Suprapubic skin (tissue), 4 donors: ENCODE data around the gene SLC25A2. TPM values are rescaled to one million over a fixed set of nuclear protein-coding genes. Genes with fewer than 3 reads are reported as not detected.

Source experiments
- DNase-seq, 2 donors: peaks; one replicate each; pipeline ENCODE4 v3.0.0-alpha.2; 2019; ENCODE audit warnings: low spot score in 2 of 2
- H3K27ac ChIP-seq: fragments of 200-600 bp; sonication (generic); one replicate; pipeline ENCODE4 v1.5.1; 2019
- H3K27me3 ChIP-seq: fragments of 200-600 bp; sonication (generic); one replicate; pipeline ENCODE4 v1.5.1; 2019
- H3K36me3 ChIP-seq: fragments of 200-600 bp; sonication (generic); one replicate; pipeline ENCODE4 v1.5.1; 2019
- H3K4me1 ChIP-seq: fragments of 200-600 bp; sonication (generic); one replicate; pipeline ENCODE4 v1.5.1; 2019
- H3K4me3 ChIP-seq: fragments of 200-600 bp; sonication (generic); one replicate; pipeline ENCODE4 v1.5.1; 2019; ENCODE audit warnings: mild to moderate bottlenecking
- H3K9me3 ChIP-seq: fragments of 200-600 bp; sonication (generic); one replicate; pipeline ENCODE4 v1.5.1; 2019
- CTCF ChIP-seq, 2 donors: fragments of 200-600 bp in 1 of 2; fragments of 450-650 bp in 1 of 2; sonication (generic) in 1 of 2; IDR thresholded peaks; one replicate each; pipeline ENCODE4 v1.5.1; 2016 to 2019; ENCODE audit warnings: antibody characterized with exemption in 2 of 2, mild to moderate bottlenecking in 1 of 2, moderate library complexity in 1 of 2
- EP300 ChIP-seq: sonication (generic); formaldehyde crosslinking; IDR thresholded peaks from one replicate; pipeline ENCODE4 v1.6.1; 2017; ENCODE audit warnings: antibody characterized with exemption
- POLR2A ChIP-seq, 2 donors: fragments of 450-650 bp; IDR thresholded peaks; one replicate each; pipeline ENCODE4 v1.6.1; 2017; ENCODE audit warnings: antibody characterized with exemption in 2 of 2, mild to moderate bottlenecking in 2 of 2, moderate library complexity in 2 of 2
- POLR2AphosphoS5 ChIP-seq, 3 donors: sonication (generic); formaldehyde crosslinking; IDR thresholded peaks; one replicate each; pipeline ENCODE4 v1.6.1; 2017; ENCODE audit warnings: antibody characterized with exemption in 3 of 3
- WGBS: methylation state at CpG from one replicate; pipeline ENCODE4 v1.1.5; 2018; 5-methylcytosine and 5-hydroxymethylcytosine counted together
- total RNA-seq, 4 donors: library from RNA; depleted of rRNA; stranded (reverse); fragments of >200 nt; gene quantifications; one replicate each; pipeline ENCODE4 v1.1.0, GENCODE V29; 2016

SLC25A2 gene
- total RNA-seq, 4 donors from 2014 or later: 0.57 to 4.5 (median 0.99) TPM

GRCh38 chr5:141330299-141331080 is 26.6 kb upstream of the SLC25A2 start, which contains the start of gene PCDHGA1:
TSS of gene PCDHGA1 (plus strand) at chr5:141330514.
- WGBS: 27% methylated on average over 21 of the region's 21 CpGs
- H3K27ac ChIP-seq: no peak within 1 kb of the TSS
- no peak for TF ChIP-seq POLR2A (IDR thresholded peaks at IDR 0.05)
- no peak for DNase-seq
- H3K9me3 ChIP-seq: peaks cover 43% of the 10 kb centered on the region
- H3K4me3 ChIP-seq: no peak within 1 kb of the TSS
- H3K36me3 ChIP-seq: no peaks in the 10 kb centered on the region
- no peaks in the 10 kb centered on the region for H3K4me1 ChIP-seq
- peaks cover 46% of the 10 kb centered on the region for H3K27me3 ChIP-seq

GRCh38 chr5:141328231-141328630 is 24.4 kb upstream of the SLC25A2 start:
- 100% methylated on average over 2 of the region's 8 CpGs for WGBS
- no peaks in the 10 kb centered on the region for H3K4me1 ChIP-seq
- no peaks in the 10 kb centered on the region for H3K36me3 ChIP-seq
- H3K4me3 ChIP-seq: no peak overlapping the region
- no peak overlapping the region for H3K27ac ChIP-seq
- TF ChIP-seq EP300: no peak
- no peak for TF ChIP-seq POLR2AphosphoS5 (IDR thresholded peaks at IDR 0.05)
- no peak for TF ChIP-seq POLR2A (IDR thresholded peaks at IDR 0.05)
- TF ChIP-seq CTCF (IDR thresholded peaks at IDR 0.05): no peak
- H3K9me3 ChIP-seq: peaks cover 43% of the 10 kb centered on the region
- peaks cover 34% of the 10 kb centered on the region for H3K27me3 ChIP-seq
- DNase-seq: no peak

- no peak for DNase-seq
- TF ChIP-seq CTCF (IDR thresholded peaks at IDR 0.05) (peak in 1 of 2 donors; percentile 18), EP300 (no peak)
- H3K4me3 ChIP-seq: peak overlapping the region; percentile 35
- no peaks in the 10 kb centered on the region for H3K36me3 ChIP-seq
- peaks cover 26% of the 10 kb centered on the region for H3K9me3 ChIP-seq
- no peaks in the 10 kb centered on the region for H3K4me1 ChIP-seq
- 15% methylated on average over 27 of the region's 27 CpGs for WGBS
- H3K27me3 ChIP-seq: peaks cover 15% of the 10 kb centered on the region
- no peak overlapping the region for H3K27ac ChIP-seq
Observed at GRCh38 chr5:141326088-141326854, 22.4 kb upstream of the SLC25A2 start.

GRCh38 chr5:141322261-141322660 is 18.4 kb upstream of the SLC25A2 start:
- Histone ChIP-seq H3K36me3 (peaks cover 17% of the 10 kb centered on the region), H3K27ac (no peak overlapping the region), H3K4me3 (no peak overlapping the region), H3K9me3 (peaks cover 34% of the 10 kb centered on the region), H3K4me1 (peaks cover 7% of the 10 kb centered on the region), H3K27me3 (peaks cover 3% of the 10 kb centered on the region)
- TF ChIP-seq CTCF (IDR thresholded peaks at IDR 0.05) (no peak), EP300 (no peak), POLR2AphosphoS5 (IDR thresholded peaks at IDR 0.05) (no peak), POLR2A (IDR thresholded peaks at IDR 0.05) (no peak)
- WGBS: 93% methylated on average over 3 of the region's 3 CpGs
- no peak for DNase-seq

- Histone ChIP-seq H3K9me3 (peaks cover 41% of the 10 kb centered on the region), H3K4me3 (peak within 1 kb of the TSS; percentile 73), H3K27ac (peak within 1 kb of the TSS; percentile 98), H3K4me1 (peaks cover 7% of the 10 kb centered on the region), H3K27me3 (no peaks in the 10 kb centered on the region), H3K36me3 (peaks cover 28% of the 10 kb centered on the region)
- TF ChIP-seq EP300: no peak
- TF ChIP-seq CTCF (IDR thresholded peaks at IDR 0.05): peak; percentile 69 to 83
- peak; percentile 84 to 96 for TF ChIP-seq POLR2A (IDR thresholded peaks at IDR 0.05)
- TF ChIP-seq POLR2AphosphoS5 (IDR thresholded peaks at IDR 0.05): peak; percentile 87 to 95 (median 91)
- DNase-seq: peak; percentile 92 to 94
- WGBS: 1% methylated on average over 41 of the region's 67 CpGs
Observed at GRCh38 chr5:141320225-141321169, 16.6 kb upstream of the SLC25A2 start, which contains the start of gene TAF7. TSS of gene TAF7 (minus strand) at chr5:141320784. CDS start at chr5:141320044, 740 bp downstream.
